Neuronal stem cell (in vitro differentiated cells): ENCODE results near the gene KSR2.

Experiments
- DNase-seq: peaks from one replicate; pipeline ENCODE4 v3.0.0-alpha.2; 2013; ENCODE audit warnings: low spot score
- H2AFZ ChIP-seq: one replicate; pipeline ENCODE4 v1.6.1; 2013; ENCODE audit warnings: mild to moderate bottlenecking, low read length, inconsistent platforms
- H2AK5ac ChIP-seq: 2 replicates; pipeline ENCODE4 v1.6.1; 2013; ENCODE audit warnings: low read depth, mild to moderate bottlenecking, inconsistent platforms, low read length, moderate library complexity, mixed read lengths
- H2BK120ac ChIP-seq: 2 replicates; pipeline ENCODE4 v1.6.1; 2013; ENCODE audit warnings: low read depth, mild to moderate bottlenecking, inconsistent platforms, low read length, moderate library complexity, mixed read lengths
- H2BK12ac ChIP-seq: one replicate; pipeline ENCODE4 v1.6.1; 2013; ENCODE audit warnings: low read length, inconsistent platforms
- H2BK15ac ChIP-seq: 2 replicates; pipeline ENCODE4 v1.6.1; 2013; ENCODE audit warnings: mild to moderate bottlenecking, low read length, inconsistent platforms, mixed read lengths
- H2BK5ac ChIP-seq: one replicate; pipeline ENCODE4 v1.6.1; 2013; ENCODE audit warnings: inconsistent platforms, mild to moderate bottlenecking, low read length, moderate library complexity
- H3K14ac ChIP-seq: one replicate; pipeline ENCODE4 v1.6.1; 2013; ENCODE audit warnings: low read length, inconsistent platforms
- H3K18ac ChIP-seq: 2 replicates; pipeline ENCODE4 v1.6.1; 2013; ENCODE audit warnings: low read length, inconsistent platforms
- H3K23ac ChIP-seq: 2 replicates; pipeline ENCODE4 v1.6.1; 2013; ENCODE audit warnings: low read depth, mild to moderate bottlenecking, mixed read lengths, low read length, inconsistent platforms; ENCODE audit not compliant: poor library complexity
- H3K27ac ChIP-seq: replicated peaks from 3 replicates; pipeline ENCODE4 v1.5.1; 2013; ENCODE audit warnings: low read length, inconsistent platforms
- H3K27me3 ChIP-seq, 3 experiments: 2 replicates each; pipeline ENCODE4 v1.6.1; 2013; ENCODE audit warnings: low read length in 3 of 3, mild to moderate bottlenecking in 2 of 3, inconsistent platforms in 1 of 3, low read depth in 1 of 3, mixed read lengths in 1 of 3, moderate library complexity in 1 of 3; ENCODE audit not compliant: control insufficient read depth in 3 of 3, insufficient read depth in 3 of 3
- H3K36me3 ChIP-seq, 2 donors: replicated peaks in 1 of 2; 2 replicates each; pipeline ENCODE4 v1.6.1; 2013; ENCODE audit warnings: low read length in 2 of 2; ENCODE audit not compliant: control insufficient read depth in 2 of 2, insufficient read depth in 2 of 2
- H3K4ac ChIP-seq: 2 replicates; pipeline ENCODE4 v1.6.1; 2013; ENCODE audit warnings: inconsistent platforms, mild to moderate bottlenecking, low read length, moderate library complexity
- H3K4me1 ChIP-seq, 2 donors: 1 replicate in 1 of 2; 2 replicates in 1 of 2; pipeline ENCODE4 v1.6.1; 2013; ENCODE audit warnings: low read length in 2 of 2, low read depth in 1 of 2; ENCODE audit not compliant: control insufficient read depth in 2 of 2, insufficient read depth in 1 of 2
- H3K4me2 ChIP-seq: one replicate; pipeline ENCODE4 v1.6.1; 2013; ENCODE audit warnings: mild to moderate bottlenecking, low read length, inconsistent platforms; ENCODE audit not compliant: insufficient read depth, poor library complexity, severe bottlenecking
- H3K4me3 ChIP-seq, 2 donors: 2 replicates each; pipeline ENCODE4 v1.5.1; 2013; ENCODE audit warnings: low read length in 2 of 2, mild to moderate bottlenecking in 2 of 2, inconsistent platforms in 1 of 2, moderate library complexity in 1 of 2
- H3K79me1 ChIP-seq: one replicate; pipeline ENCODE4 v1.6.1; 2013; ENCODE audit warnings: low read depth, mild to moderate bottlenecking, inconsistent platforms, low read length, moderate library complexity
- H3K9ac ChIP-seq: one replicate; pipeline ENCODE4 v1.6.1; 2013; ENCODE audit warnings: mild to moderate bottlenecking, low read depth, low read length, inconsistent platforms; ENCODE audit not compliant: poor library complexity
- H3K9me3 ChIP-seq, 2 donors: replicated peaks in 1 of 2; 2 replicates each; pipeline versions ENCODE3 to v1.6.1; 2013; ENCODE audit warnings: low read length in 2 of 2, mild to moderate bottlenecking in 2 of 2, inconsistent platforms in 1 of 2, low read depth in 1 of 2, mixed read lengths in 1 of 2, moderate library complexity in 1 of 2; ENCODE audit not compliant: control insufficient read depth in 2 of 2, insufficient read depth in 1 of 2
- H4K8ac ChIP-seq: one replicate; pipeline ENCODE4 v1.6.1; 2013; ENCODE audit warnings: low read depth, mild to moderate bottlenecking, inconsistent platforms, low read length, moderate library complexity
- H4K91ac ChIP-seq: one replicate; pipeline ENCODE4 v1.6.1; 2013; ENCODE audit warnings: low read length, low read depth, mild to moderate bottlenecking, inconsistent platforms; ENCODE audit not compliant: poor library complexity
- WGBS, 2 donors: extraction: QIAGEN DNeasy Blood & Tissue Kit; methylation state at CpG; one replicate each; pipeline ENCODE4 v1.1.7; 2013; ENCODE audit warnings: missing lambda C conversion rate in 2 of 2, mixed read lengths in 1 of 2; ENCODE audit not compliant: insufficient read length in 2 of 2, insufficient replicate concordance in 1 of 2; ENCODE audit errors: extremely low coverage in 2 of 2; 5-methylcytosine and 5-hydroxymethylcytosine counted together

KSR2 gene

DNA sequence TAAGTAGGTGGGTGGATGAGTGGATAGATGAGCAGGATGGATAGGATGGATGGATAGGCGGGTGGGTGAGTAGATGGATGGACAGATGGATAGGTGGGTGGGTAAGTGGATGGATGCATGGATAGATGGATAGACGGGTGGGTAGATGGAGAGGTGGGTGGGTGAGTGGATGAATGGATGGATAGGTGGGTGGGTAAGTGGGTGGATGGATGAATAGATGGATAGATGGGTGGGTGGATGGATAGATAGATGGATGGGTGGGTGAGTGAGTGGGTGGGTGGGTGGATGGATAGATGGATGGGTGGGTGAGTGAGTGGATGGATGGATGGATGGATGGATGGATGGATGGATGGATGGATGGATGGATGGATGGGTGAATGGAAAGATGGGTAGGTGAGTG is 385.7 kb downstream of the KSR2 start:
- Histone ChIP-seq H3K4me1 (peaks cover 0 to 5% of the 10 kb centered on the region in 2 donors), H2BK15ac (no peak overlapping the region), H3K4ac (no peak overlapping the region), H2AK5ac (no peak overlapping the region), H3K27me3 (peaks cover 0 to 12% (median 2%) of the 10 kb centered on the region in 3 experiments), H3K79me1 (no peaks in the 10 kb centered on the region), H2BK12ac (no peak overlapping the region), H3K4me2 (no peak overlapping the region), H2AFZ (no peak overlapping the region), H3K18ac (no peak overlapping the region), H3K9ac (no peak overlapping the region), H3K27ac (no peak overlapping the region), H3K36me3 (no peaks in the 10 kb centered on the region), H2BK5ac (no peak overlapping the region), H3K14ac (no peak overlapping the region), H3K4me3 (no peak overlapping the region), H3K9me3 (no peaks in the 10 kb centered on the region), H3K23ac (no peak overlapping the region), H2BK120ac (no peak overlapping the region), H4K91ac (no peak overlapping the region), H4K8ac (no peak overlapping the region)
- no peak for DNase-seq
- no CpG with 5 or more reads among the region's 2 CpGs for WGBS, 2 donors

DNA sequence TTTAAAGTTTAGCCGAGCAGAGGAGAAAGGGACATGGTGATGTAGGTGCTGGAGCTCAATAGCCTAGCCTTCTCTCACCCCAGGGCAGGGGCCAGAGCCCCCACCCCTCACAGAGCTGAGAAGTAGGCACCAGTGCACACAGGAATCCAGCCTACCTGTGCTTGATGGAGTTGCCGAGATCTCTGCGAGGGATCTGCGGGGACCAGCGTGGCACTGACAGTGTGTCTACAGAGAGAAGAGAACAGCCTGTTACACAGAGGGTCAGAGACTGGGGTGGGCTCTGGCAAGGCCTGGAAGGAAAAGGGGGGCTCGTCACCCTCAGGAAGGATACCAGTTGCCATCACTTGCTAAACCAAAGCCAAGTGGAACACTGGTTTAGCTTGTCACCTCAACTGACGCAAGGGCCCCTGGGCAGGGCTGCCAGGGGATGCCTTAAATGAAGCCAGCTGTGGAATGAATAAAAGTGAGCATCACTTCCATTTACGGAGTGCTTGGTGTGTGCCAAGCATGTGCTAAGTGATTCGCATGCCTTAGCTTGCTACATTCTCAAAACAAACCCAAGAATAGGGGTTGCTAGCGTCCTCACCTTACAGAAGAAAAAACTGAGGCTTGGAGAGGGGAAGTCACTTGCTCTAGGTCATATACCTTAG is 386.5 kb downstream of the KSR2 start:
- Histone ChIP-seq H3K14ac (no peak overlapping the region), H2BK15ac (no peak overlapping the region), H3K27me3 (peaks cover 0 to 12% (median 2%) of the 10 kb centered on the region in 3 experiments), H3K9ac (no peak overlapping the region), H3K4me1 (peaks cover 0 to 5% of the 10 kb centered on the region in 2 donors), H2BK5ac (no peak overlapping the region), H3K36me3 (no peaks in the 10 kb centered on the region), H3K23ac (no peak overlapping the region), H3K18ac (no peak overlapping the region), H3K9me3 (no peaks in the 10 kb centered on the region), H3K4me3 (no peak overlapping the region), H4K8ac (no peak overlapping the region), H3K27ac (no peak overlapping the region), H4K91ac (no peak overlapping the region), H2BK120ac (no peak overlapping the region), H3K79me1 (no peaks in the 10 kb centered on the region), H3K4ac (no peak overlapping the region), H2AK5ac (no peak overlapping the region), H3K4me2 (no peak overlapping the region), H2AFZ (no peak overlapping the region), H2BK12ac (no peak overlapping the region)
- no CpG with 5 or more reads among the region's 10 CpGs for WGBS, 2 donors
- no peak for DNase-seq

GRCh38 chr12:117580718-117581062 is 388.1 kb downstream of the KSR2 start:
- Histone ChIP-seq H3K27ac (no peak overlapping the region), H3K36me3 (no peaks in the 10 kb centered on the region), H3K18ac (no peak overlapping the region), H3K4me1 (peaks cover 0 to 5% of the 10 kb centered on the region in 2 donors), H2AFZ (no peak overlapping the region), H4K91ac (no peak overlapping the region), H2BK12ac (no peak overlapping the region), H2BK15ac (no peak overlapping the region), H3K27me3 (peaks cover 0 to 10% (median 2%) of the 10 kb centered on the region in 3 experiments), H3K9me3 (no peaks in the 10 kb centered on the region), H3K14ac (no peak overlapping the region), H3K4ac (no peak overlapping the region), H2BK120ac (no peak overlapping the region), H2BK5ac (no peak overlapping the region), H3K79me1 (no peaks in the 10 kb centered on the region), H3K23ac (no peak overlapping the region), H3K4me3 (no peak overlapping the region), H4K8ac (no peak overlapping the region), H3K4me2 (no peak overlapping the region), H3K9ac (no peak overlapping the region), H2AK5ac (no peak overlapping the region)
- WGBS, 2 donors = no CpG with 5 or more reads among the region's 8 CpGs
- DNase-seq = peak; percentile 66

DNA sequence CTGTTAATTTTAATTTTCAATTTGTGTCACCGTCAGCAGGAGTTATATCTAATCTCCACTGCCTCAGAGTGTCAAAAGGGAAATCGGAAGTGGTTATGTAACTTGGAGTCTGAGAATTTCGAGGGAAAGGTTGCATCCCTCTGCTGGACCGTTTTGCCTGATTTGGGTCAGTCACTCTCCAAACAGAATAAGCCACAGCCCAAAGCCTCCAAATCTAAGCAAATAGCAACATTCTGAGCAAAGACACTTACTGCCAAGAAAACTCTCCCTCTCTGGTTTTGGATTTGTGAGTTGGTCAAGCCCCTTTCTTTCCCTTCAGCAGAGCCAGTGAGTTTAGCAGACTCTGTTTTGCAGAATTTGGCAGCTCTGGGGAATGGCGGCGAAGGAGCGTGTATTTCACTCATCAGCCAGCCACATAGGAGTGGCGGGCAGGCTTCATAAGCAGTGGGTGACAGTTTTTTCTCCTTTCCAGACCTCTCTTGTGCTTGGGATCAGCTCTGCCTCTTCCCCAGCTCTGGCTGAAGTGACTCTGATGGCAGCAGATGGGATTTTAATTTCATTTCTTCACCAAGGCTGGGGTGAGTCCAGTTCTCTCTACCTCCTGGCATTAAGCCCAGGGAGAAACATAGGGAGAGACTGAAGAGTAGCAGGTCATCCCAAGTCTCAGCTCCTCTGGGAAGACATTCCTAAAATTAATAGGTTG is 388.6 kb downstream of the KSR2 start:
- no peak overlapping the region for H2BK15ac ChIP-seq
- WGBS, 2 donors = no CpG with 5 or more reads among the region's 8 CpGs
- H3K18ac ChIP-seq = no peak overlapping the region
- peaks cover 0 to 10% (median 2%) of the 10 kb centered on the region in 3 experiments for H3K27me3 ChIP-seq
- H2BK12ac ChIP-seq = no peak overlapping the region
- H3K36me3 ChIP-seq = no peaks in the 10 kb centered on the region
- H3K4ac ChIP-seq = no peak overlapping the region
- no peak overlapping the region for H3K9ac ChIP-seq
- H3K4me1 ChIP-seq = peaks cover 0 to 5% of the 10 kb centered on the region in 2 donors
- no peak overlapping the region for H3K27ac ChIP-seq
- no peaks in the 10 kb centered on the region for H3K9me3 ChIP-seq
- H3K79me1 ChIP-seq = no peaks in the 10 kb centered on the region
- H2AK5ac ChIP-seq = no peak overlapping the region
- no peak overlapping the region for H3K23ac ChIP-seq
- H3K4me3 ChIP-seq = no peak overlapping the region
- no peak overlapping the region for H3K4me2 ChIP-seq
- H3K14ac ChIP-seq = no peak overlapping the region
- no peak overlapping the region for H4K8ac ChIP-seq
- no peak overlapping the region for H4K91ac ChIP-seq
- no peak overlapping the region for H2BK5ac ChIP-seq
- H2BK120ac ChIP-seq = no peak overlapping the region
- no peak overlapping the region for H2AFZ ChIP-seq
- DNase-seq = no peak
